Endothelial cell of umbilical vein (primary cell): ENCODE results near the gene GIGYF2. TPM values are rescaled to one million over a fixed set of nuclear protein-coding genes. Genes with fewer than 3 reads are reported as not detected.

Source experiments
- BruUV-seq: library from RNA; stranded (reverse); fragments of 400-500 nt; replicated peaks from 2 replicates; lab custom pipeline; 2021; lab: Mats Ljungman, UMichigan
- CTCF ChIA-PET: fragments of 300-600, 350-600 bp; sonication (Branson Sonifier 250); formaldehyde crosslinking; loops from one replicate; lab custom pipeline; 2021; ENCODE audit warnings: antibody characterized with exemption, inconsistent platforms; lab: Charles Lee
- POLR2A ChIA-PET: fragments of 300-600, 350-600 bp; sonication (Branson Sonifier 250); formaldehyde crosslinking; loops from one replicate; lab custom pipeline; 2021; ENCODE audit warnings: antibody characterized with exemption, inconsistent platforms; lab: Charles Lee
- DNase-seq: peaks from one replicate; pipeline ENCODE4 v3.0.0-alpha.2; 2011; ENCODE audit warnings: low read depth, low spot score
- FAIRE-seq: peaks from 2 replicates; lab custom pipeline; 2011; peaks lifted over from hg19 to GRCh38; lab: Jason Lieb, UNC
- H2AFZ ChIP-seq: 2 replicates; pipeline ENCODE4 v1.6.0; 2012; ENCODE audit warnings: low read depth, low read length, control low read depth, inconsistent platforms
- H3K27ac ChIP-seq: 2 replicates; pipeline ENCODE4 v1.5.1; 2011; ENCODE audit warnings: low read depth, mild to moderate bottlenecking, control low read depth, low read length, moderate library complexity; ENCODE audit not compliant: insufficient read depth
- H3K27me3 ChIP-seq, 2 experiments: 2 replicates each; pipeline versions ENCODE4 v1.6.0 to v1.6.1; 2011; ENCODE audit warnings: low read length in 2 of 2, mixed read lengths in 1 of 2; ENCODE audit not compliant: control insufficient read depth in 2 of 2, insufficient read depth in 2 of 2
- H3K36me3 ChIP-seq, 2 experiments: 2 replicates in 1 of 2; 3 replicates in 1 of 2; pipeline ENCODE4 v1.5.1; 2011; ENCODE audit warnings: low read length in 2 of 2, mild to moderate bottlenecking in 1 of 2, moderate library complexity in 1 of 2; ENCODE audit not compliant: control insufficient read depth in 2 of 2, insufficient read depth in 2 of 2; ENCODE audit errors: extremely low read depth in 1 of 2
- H3K4me1 ChIP-seq: 3 replicates; pipeline ENCODE4 v1.5.1; 2011; ENCODE audit warnings: mild to moderate bottlenecking, low read length; ENCODE audit not compliant: control insufficient read depth, insufficient read depth; ENCODE audit errors: extremely low read depth
- H3K4me2 ChIP-seq: 2 replicates; pipeline ENCODE4 v1.6.1; 2011; ENCODE audit warnings: low read length, control low read depth, mixed read lengths; ENCODE audit not compliant: insufficient read depth
- H3K4me3 ChIP-seq, 3 experiments: fragments of 200-600 bp in 1 of 3; sonication (generic), shearing (Covaris generic) in 1 of 3; replicated peaks in 1 of 3; 2 replicates each; pipeline ENCODE4 v1.5.1; 2011 to 2016; ENCODE audit warnings: control low read depth in 3 of 3, low read length in 3 of 3, mild to moderate bottlenecking in 2 of 3, inconsistent platforms in 1 of 3, low read depth in 1 of 3, moderate library complexity in 1 of 3; ENCODE audit not compliant: insufficient read depth in 1 of 3
- H3K79me2 ChIP-seq: 2 replicates; pipeline ENCODE4 v1.6.0; 2012; ENCODE audit warnings: low read length, inconsistent platforms; ENCODE audit not compliant: control insufficient read depth, insufficient read depth
- H3K9ac ChIP-seq: replicated peaks from 2 replicates; pipeline ENCODE3; 2011; ENCODE audit warnings: low read length, control low read depth; ENCODE audit not compliant: insufficient read depth; ENCODE audit errors: extremely low read depth
- H3K9me1 ChIP-seq: replicated peaks from 3 replicates; pipeline ENCODE4 v1.6.0; 2011; ENCODE audit warnings: mild to moderate bottlenecking, low read length; ENCODE audit not compliant: control insufficient read depth, insufficient read depth; ENCODE audit errors: extremely low read depth
- H3K9me3 ChIP-seq: replicated peaks from 2 replicates; pipeline ENCODE4 v1.5.1; 2012; ENCODE audit warnings: low read length, inconsistent platforms; ENCODE audit not compliant: control insufficient read depth, insufficient read depth
- H4K20me1 ChIP-seq: replicated peaks from 2 replicates; pipeline ENCODE3; 2011; ENCODE audit warnings: mild to moderate bottlenecking, low read length; ENCODE audit not compliant: control insufficient read depth, insufficient read depth; ENCODE audit errors: extremely low read depth
- EZH2 ChIP-seq: IDR thresholded peaks from 2 replicates; pipeline ENCODE4 v1.6.1; 2012; ENCODE audit warnings: borderline replicate concordance, low read depth, mild to moderate bottlenecking, moderate library complexity, low read length, inconsistent platforms; ENCODE audit not compliant: severe bottlenecking
- FOS ChIP-seq: IDR thresholded peaks from 2 replicates; pipeline ENCODE4 v1.6.1; 2011; ENCODE audit warnings: mild to moderate bottlenecking, low read length, moderate library complexity, borderline replicate concordance; ENCODE audit not compliant: insufficient read depth
- GATA2 ChIP-seq: IDR thresholded peaks from 2 replicates; pipeline ENCODE4 v1.7.0; 2011; ENCODE audit warnings: low read depth, mild to moderate bottlenecking, moderate library complexity, mixed read lengths, low read length; ENCODE audit not compliant: insufficient read length, insufficient read depth
- JUN ChIP-seq: IDR thresholded peaks from 2 replicates; pipeline ENCODE4 v1.6.1; 2011; ENCODE audit warnings: borderline replicate concordance, low read depth; ENCODE audit not compliant: insufficient read length, insufficient read depth
- MYC ChIP-seq: IDR thresholded peaks from one replicate; pipeline ENCODE4 v1.6.1; 2011; ENCODE audit warnings: mild to moderate bottlenecking, low read depth, low read length
- POLR2A ChIP-seq: IDR thresholded peaks from 2 replicates; pipeline ENCODE4 v1.6.1; 2012; ENCODE audit warnings: low read depth, mild to moderate bottlenecking, control low read depth, low read length
- POLR2AphosphoS5 ChIP-seq: IDR thresholded peaks from 2 replicates; pipeline ENCODE4 v1.6.1; 2012; ENCODE audit warnings: low read depth, mild to moderate bottlenecking, control low read depth, low read length, moderate library complexity; ENCODE audit not compliant: insufficient read depth
- dilution Hi-C: fragments of 300-500 bp; cut with MboI; formaldehyde crosslinking; loops from one replicate; pipeline ENCODE4 v1.15.0; 2019; ENCODE audit warnings: low sequenced_read_pairs; ENCODE audit not compliant: extremely low pct_ligation_motif_present
- intact Hi-C: fragments of 100-400 bp; cut with micrococcal nuclease; formaldehyde crosslinking; loops from one replicate; pipeline ENCODE4 v1.10.0; 2022
- polyA plus RNA-seq, 4 experiments: library from polyadenylated mRNA; depleted of rRNA in 3 of 4; stranded (reverse) in 3 of 4; unstranded in 1 of 4; fragments of >200 nt; gene quantifications; 2 replicates each; pipeline versions ENCODE4 v1.2.1 to v1.2.3, GENCODE V29; 2011 to 2012; ENCODE audit warnings: missing spikeins in 1 of 4
- total RNA-seq: library from RNA; stranded (reverse); gene quantifications from 2 replicates; pipeline ENCODE4 v1.2.3, GENCODE V29; 2021
- TF ChIP-seq, protein P1 (sequence below), 2 donors: IDR thresholded peaks; 1 replicate in 1 of 2; 2 replicates in 1 of 2; pipeline ENCODE4 v1.5.1; 2011; ENCODE audit warnings: low read length in 2 of 2, mild to moderate bottlenecking in 2 of 2, moderate library complexity in 2 of 2, control low read depth in 1 of 2, inconsistent platforms in 1 of 2, low read depth in 1 of 2; ENCODE audit not compliant: insufficient read depth in 1 of 2; ENCODE audit errors: extremely low read depth in 1 of 2
- TF ChIP-seq, protein P2 (sequence below): IDR thresholded peaks from 2 replicates; pipeline ENCODE4 v1.6.1; 2011; ENCODE audit not compliant: insufficient read depth, insufficient read length

GIGYF2 gene
- total and polyA plus RNA-seq, 2 donors (not counting 3 experiments of a cell fraction or from before 2014, with no cell fraction given) = 22.9 to 56.4 TPM

DNA sequence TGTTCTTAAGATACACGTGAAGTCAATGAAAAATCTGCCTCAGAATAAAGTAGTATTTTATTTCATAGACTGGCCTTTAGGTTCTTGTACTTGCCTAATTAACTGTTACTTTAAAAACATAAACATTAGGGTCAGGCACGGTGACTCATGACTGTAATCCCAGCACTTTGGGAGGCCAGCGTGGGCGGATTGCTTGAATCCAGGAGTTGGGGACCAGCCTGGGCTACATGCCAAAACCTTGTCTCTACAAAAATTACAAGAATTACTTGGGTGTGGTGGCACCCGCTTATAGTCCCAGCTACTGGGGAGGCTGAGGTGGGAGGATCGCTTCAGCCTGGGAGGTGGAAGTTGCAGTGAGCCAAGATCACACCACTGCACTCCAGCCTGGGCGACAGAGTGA is 157.0 kb downstream of the GIGYF2 start:
- TF ChIP-seq FOS (peak; percentile 54), MYC (no peak)
- ChIA-PET CTCF (interaction anchor here (1.5 to 4.9 kb wide), 7 partner anchors 10 to 396 kb away, joined by 4 to 55 read pairs (median 14); partner anchors contain the start of genes ATG16L1 and INPP5D), POLR2A (no interaction called here)
- intact Hi-C loops = loop anchor here (5.0 to 10.0 kb wide), 2 partner anchors 283 to 591 kb away; no protein-coding TSS in a partner anchor
- no peak overlapping the region for H2AFZ ChIP-seq
- FAIRE-seq (peak; percentile 75), DNase-seq (peak; percentile 68)
- peaks cover 10 to 31% of the 10 kb centered on the region in 2 experiments for H3K36me3 ChIP-seq
- H3K4me2 ChIP-seq = no peak overlapping the region
- H3K4me1 ChIP-seq = peaks cover 8% of the 10 kb centered on the region
- H3K4me3 ChIP-seq = no peak overlapping the region
- H3K27me3 ChIP-seq = no peaks in the 10 kb centered on the region
- no peaks in the 10 kb centered on the region for H3K79me2 ChIP-seq
- H4K20me1 ChIP-seq = no peaks in the 10 kb centered on the region
- dilution Hi-C loops = no loop called here
- no peak overlapping the region for H3K27ac ChIP-seq
- no peaks in the 10 kb centered on the region for H3K9me3 ChIP-seq
- BruUV-seq = no TSS peak
- H3K9ac ChIP-seq = no peak overlapping the region
- H3K9me1 ChIP-seq = no peaks in the 10 kb centered on the region

DNA sequence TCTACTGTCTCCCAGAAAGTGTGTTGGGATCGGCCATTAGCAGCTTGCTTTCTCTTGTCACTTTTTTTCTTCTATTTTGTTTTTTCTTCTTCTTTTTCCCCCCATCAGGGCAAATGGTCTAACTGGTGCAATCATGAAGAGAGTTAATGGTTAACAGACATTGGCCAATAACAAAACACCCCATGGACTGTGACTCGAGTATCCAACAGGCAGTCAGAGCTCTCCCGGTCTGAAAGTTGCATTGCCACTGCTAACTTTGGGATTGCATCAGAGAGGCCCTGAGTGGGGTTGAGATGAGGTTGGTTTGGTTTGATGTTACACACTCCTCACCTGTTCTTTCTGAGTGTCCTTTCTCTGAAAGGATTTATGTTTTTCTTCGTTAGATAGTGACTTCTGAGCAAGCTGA is 160.0 kb downstream of the GIGYF2 start:
- intact Hi-C loops (loop anchor here (10.0 kb wide), 1 partner anchor 588 kb away; no protein-coding TSS in a partner anchor), dilution Hi-C loops (no loop called here)
- no peak for FAIRE-seq
- ChIA-PET CTCF (interaction anchor here (1.0 kb wide), 1 partner anchor 172 kb away, joined by 3 read pairs; no protein-coding TSS in a partner anchor), POLR2A (no interaction called here)
- Histone ChIP-seq H4K20me1 (no peaks in the 10 kb centered on the region), H3K4me1 (peaks cover 8% of the 10 kb centered on the region), H3K36me3 (peaks cover 8 to 20% of the 10 kb centered on the region in 2 experiments), H3K9ac (no peak overlapping the region), H3K9me1 (no peaks in the 10 kb centered on the region), H3K4me3 (no peak overlapping the region), H3K4me2 (no peak overlapping the region), H3K9me3 (no peaks in the 10 kb centered on the region), H3K79me2 (no peaks in the 10 kb centered on the region), H2AFZ (no peak overlapping the region), H3K27ac (no peak overlapping the region), H3K27me3 (no peaks in the 10 kb centered on the region)
- no peak for TF ChIP-seq EZH2
- no peak for TF ChIP-seq GATA2
- no peak for TF ChIP-seq MYC
- TF ChIP-seq, protein P1, sequence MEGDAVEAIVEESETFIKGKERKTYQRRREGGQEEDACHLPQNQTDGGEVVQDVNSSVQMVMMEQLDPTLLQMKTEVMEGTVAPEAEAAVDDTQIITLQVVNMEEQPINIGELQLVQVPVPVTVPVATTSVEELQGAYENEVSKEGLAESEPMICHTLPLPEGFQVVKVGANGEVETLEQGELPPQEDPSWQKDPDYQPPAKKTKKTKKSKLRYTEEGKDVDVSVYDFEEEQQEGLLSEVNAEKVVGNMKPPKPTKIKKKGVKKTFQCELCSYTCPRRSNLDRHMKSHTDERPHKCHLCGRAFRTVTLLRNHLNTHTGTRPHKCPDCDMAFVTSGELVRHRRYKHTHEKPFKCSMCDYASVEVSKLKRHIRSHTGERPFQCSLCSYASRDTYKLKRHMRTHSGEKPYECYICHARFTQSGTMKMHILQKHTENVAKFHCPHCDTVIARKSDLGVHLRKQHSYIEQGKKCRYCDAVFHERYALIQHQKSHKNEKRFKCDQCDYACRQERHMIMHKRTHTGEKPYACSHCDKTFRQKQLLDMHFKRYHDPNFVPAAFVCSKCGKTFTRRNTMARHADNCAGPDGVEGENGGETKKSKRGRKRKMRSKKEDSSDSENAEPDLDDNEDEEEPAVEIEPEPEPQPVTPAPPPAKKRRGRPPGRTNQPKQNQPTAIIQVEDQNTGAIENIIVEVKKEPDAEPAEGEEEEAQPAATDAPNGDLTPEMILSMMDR (IDR thresholded peaks at IDR 0.05; ENCODE audit: extremely low read depth in 1 of 2, insufficient read depth in 1 of 2, low read depth in 1 of 2, low read length in 2 of 2) = no peak
- TF ChIP-seq JUN = no peak
- TF ChIP-seq FOS = no peak
- no peak for TF ChIP-seq POLR2AphosphoS5
- TF ChIP-seq, protein P2, sequence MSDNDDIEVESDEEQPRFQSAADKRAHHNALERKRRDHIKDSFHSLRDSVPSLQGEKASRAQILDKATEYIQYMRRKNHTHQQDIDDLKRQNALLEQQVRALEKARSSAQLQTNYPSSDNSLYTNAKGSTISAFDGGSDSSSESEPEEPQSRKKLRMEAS = no peak
- no peak for TF ChIP-seq POLR2A
- no peak for DNase-seq
- BruUV-seq = TSS peak; percentile 53
